Right cardiac atrium (tissue), 5 donors: ENCODE results near the gene TOX4. TPM values are rescaled to one million over a fixed set of nuclear protein-coding genes. Genes with fewer than 3 reads are reported as not detected.
"Not testable (repeated sequence)": the region's sequence is repeated elsewhere in the genome, so short reads cannot be mapped to it uniquely, and the experiment has no call there.

Experiments used
- ATAC-seq, 2 donors: fragments of 200-7000 bp; cut with Tn5 transposase; one replicate each; pipeline versions ENCODE4 v1.8.0 to v1.9.1; 2020; ENCODE audit warnings: moderate library complexity in 2 of 2, mild to moderate bottlenecking in 1 of 2
- DNase-seq, 3 donors: peaks; one replicate each; pipeline ENCODE4 v3.0.0-alpha.2; 2020
- H3K27ac ChIP-seq: one replicate; pipeline ENCODE4 v1.5.1; 2013; ENCODE audit warnings: mild to moderate bottlenecking, low read length, control low read depth, moderate library complexity
- H3K27me3 ChIP-seq: one replicate; pipeline ENCODE4 v1.6.1; 2013; ENCODE audit not compliant: control insufficient read depth, insufficient read depth
- H3K4me1 ChIP-seq: one replicate; pipeline ENCODE4 v1.6.1; 2013; ENCODE audit warnings: low read length; ENCODE audit not compliant: control insufficient read depth, insufficient read depth
- H3K4me3 ChIP-seq: one replicate; pipeline ENCODE4 v1.5.1; 2013; ENCODE audit warnings: low read length, control low read depth
- H3K9me3 ChIP-seq: one replicate; pipeline ENCODE4 v1.6.1; 2013; ENCODE audit warnings: low read length; ENCODE audit not compliant: control insufficient read depth
- WGBS: extraction: QIAGEN DNeasy Blood & Tissue Kit; methylation state at CpG from one replicate; pipeline ENCODE4 v1.1.7; 2013; 5-methylcytosine and 5-hydroxymethylcytosine counted together
- intact Hi-C, 4 donors: fragments of 100-400 bp; cut with DNase I; formaldehyde crosslinking; loops; one replicate each; pipeline versions ENCODE4 v1.11.0 to v1.14.0; 2022 to 2023
- long read RNA-seq, 4 donors: library from polyadenylated mRNA; unstranded; transcript quantifications; one replicate each; pipeline ENCODE4 v2.0.0, GENCODE V29; 2020 to 2021
- polyA plus RNA-seq: library from polyadenylated mRNA; stranded (reverse); fragments of 200-250 nt; gene quantifications from one replicate; pipeline ENCODE4 v1.2.3, GENCODE V29; 2013
- total RNA-seq, 4 donors: library from RNA; stranded (reverse); fragmentation: NEBNext Ultra II Directional; extraction: Animal tissue kit (Norgen Biotek cat#: 25700); gene quantifications; one replicate each; pipeline ENCODE4 v1.2.1, GENCODE V29; 2021
- donor health status: healthy with polysubstance abuse.
- donor health status: DM: no; HTN: yes; CAD: no.
- donor health status: DM: no; HTN: no; CAD: no.
- donor health status: DM: no; HTN: yes; CAD: no; lungs with severe emphysema.
- donor health status: DM: yes; HTN: yes; CAD: no.

TOX4 gene
- 10 to 100 TPM; 66.0 to 82.2 (median 75.2) TPM for total RNA-seq
- 20.0 TPM for polyA plus RNA-seq
- long read RNA-seq, donor 1, full-length matches to known transcripts = 19 of 63 reads
- long read RNA-seq, donor 1, partial matches to known transcripts = 41 of 63 reads
- long read RNA-seq, donor 1, other reads (novel, unspliced or antisense) = 3 of 63 reads
- long read RNA-seq, donor 2, full-length matches to known transcripts = 9 of 22 reads
- long read RNA-seq, donor 2, partial matches to known transcripts = 10 of 22 reads
- long read RNA-seq, donor 2, other reads (novel, unspliced or antisense) = 3 of 22 reads
- long read RNA-seq, donor 3, full-length matches to known transcripts = 32 of 98 reads
- long read RNA-seq, donor 3, partial matches to known transcripts = 63 of 98 reads
- long read RNA-seq, donor 3, other reads (novel, unspliced or antisense) = 3 of 98 reads
- long read RNA-seq, donor 4, full-length matches to known transcripts = 15 of 26 reads
- long read RNA-seq, donor 4, partial matches to known transcripts = 7 of 26 reads
- long read RNA-seq, donor 4, other reads (novel, unspliced or antisense) = 4 of 26 reads

DNA sequence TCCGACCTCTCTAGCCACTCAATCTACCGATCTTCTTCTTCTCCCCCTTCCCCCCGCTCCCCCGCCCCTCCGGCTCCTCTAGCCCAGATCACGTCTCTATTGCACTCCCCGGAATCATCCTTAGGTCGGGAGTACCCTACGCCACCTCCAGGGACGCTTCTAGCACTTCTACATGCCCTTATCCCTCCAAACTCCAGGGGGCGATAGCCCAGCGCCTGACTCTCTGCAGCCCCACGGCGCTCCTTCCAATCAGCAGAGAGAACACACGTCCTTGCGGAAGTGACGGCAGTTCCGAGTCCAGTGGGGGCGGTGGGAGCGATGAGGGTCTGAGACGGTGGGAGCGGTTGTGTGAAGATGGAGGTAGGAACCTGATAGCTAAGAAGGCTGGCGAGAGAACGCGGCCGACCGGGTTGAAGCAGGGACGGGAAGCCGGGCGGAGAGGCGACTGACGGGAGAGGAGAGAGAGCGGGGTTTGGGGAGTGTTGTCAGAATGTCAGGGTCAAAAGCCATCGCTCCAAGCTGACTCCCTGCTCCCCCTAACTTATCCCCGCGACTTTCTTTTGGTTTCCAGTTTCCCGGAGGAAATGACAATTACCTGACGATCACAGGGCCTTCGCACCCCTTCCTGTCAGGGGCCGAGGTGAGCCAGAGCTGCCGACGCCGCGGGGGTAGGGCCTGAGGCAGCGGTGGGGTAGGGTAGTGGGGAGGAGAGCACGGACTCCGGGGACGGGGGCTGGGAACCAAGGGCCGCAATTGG, at the start of gene TOX4, which contains the start of gene RAB2B:
Gene TOX4 (plus strand): TSS at position 271 of the 757 bp plus-strand sequence. CDS start 84 bp downstream, at position 355.
Gene RAB2B (minus strand): TSS at position 35 of the 757 bp plus-strand sequence. CDS start 87 bp downstream, outside the sequence.
- no peaks in the 10 kb centered on the region for H3K27me3 ChIP-seq
- no peaks in the 10 kb centered on the region for H3K4me1 ChIP-seq
- under 1% methylated on average over 49 of the region's 49 CpGs for WGBS
- no peaks in the 10 kb centered on the region for H3K9me3 ChIP-seq
- DNase-seq (peak; percentile 94 to 96 (median 96)), ATAC-seq (peak; percentile 99)
- peak within 1 kb of the TSS; percentile 95 for H3K27ac ChIP-seq
- H3K4me3 ChIP-seq = peak within 1 kb of the TSS; percentile 60
- intact Hi-C loops = no loop called here

GRCh38 chr14:21428930-21429329, 48.1 kb upstream of the TOX4 start:
- peak in 1 of 3 donors; percentile 41 for DNase-seq
- ATAC-seq = peak; percentile 31 to 54
- no peaks in the 10 kb centered on the region for H3K9me3 ChIP-seq
- no peak overlapping the region for H3K4me3 ChIP-seq
- no peak overlapping the region for H3K27ac ChIP-seq
- intact Hi-C loops = no loop called here
- H3K4me1 ChIP-seq = no peaks in the 10 kb centered on the region
- no peaks in the 10 kb centered on the region for H3K27me3 ChIP-seq
- WGBS = 78% methylated on average over 4 of the region's 4 CpGs

GRCh38 chr14:21431126-21431525, 45.9 kb upstream of the TOX4 start:
- H3K4me3 ChIP-seq = no peak overlapping the region
- intact Hi-C loops = no loop called here
- H3K4me1 ChIP-seq = no peaks in the 10 kb centered on the region
- no peaks in the 10 kb centered on the region for H3K27me3 ChIP-seq
- no peaks in the 10 kb centered on the region for H3K9me3 ChIP-seq
- WGBS = 100% methylated on average over 2 of the region's 2 CpGs
- DNase-seq = no peak
- H3K27ac ChIP-seq = no peak overlapping the region
- peak in 1 of 2 donors; percentile 10 for ATAC-seq

DNA sequence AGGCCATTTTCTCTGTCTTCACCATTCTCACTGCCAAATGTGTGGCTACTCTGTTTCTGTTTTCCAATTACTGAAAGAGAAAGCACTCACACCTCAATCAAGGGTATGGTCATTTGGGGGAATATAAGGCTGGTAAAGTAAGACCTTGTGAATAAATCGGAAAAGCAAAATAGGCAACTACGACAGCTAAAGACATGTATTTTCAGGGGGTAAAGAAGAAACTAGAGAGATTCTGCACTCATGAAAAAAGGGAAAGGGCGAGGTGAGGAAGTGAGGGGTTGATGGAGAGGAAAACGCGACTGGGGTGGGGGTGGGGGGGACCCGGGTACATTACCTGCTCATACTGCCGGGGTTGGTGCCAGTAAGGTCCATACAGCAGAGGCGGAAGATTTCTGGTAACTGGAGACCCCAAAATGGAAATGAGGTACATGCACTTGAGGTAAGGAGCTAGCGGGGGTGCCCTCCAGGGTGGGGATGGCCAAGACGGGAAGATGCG, 40.4 kb upstream of the TOX4 start:
- 1% methylated on average over 11 of the region's 11 CpGs for WGBS
- ATAC-seq = no peak
- H3K27ac ChIP-seq = peak overlapping the region; percentile 53

GRCh38 chr14:21437063-21437901, 39.7 kb upstream of the TOX4 start:
- intact Hi-C loops = no loop called here
- H3K4me1 ChIP-seq = peaks cover 2% of the 10 kb centered on the region
- no peaks in the 10 kb centered on the region for H3K27me3 ChIP-seq
- peak overlapping the region; percentile 92 for H3K27ac ChIP-seq
- H3K9me3 ChIP-seq = no peaks in the 10 kb centered on the region
- WGBS = 3% methylated on average over 33 of the region's 33 CpGs
- H3K4me3 ChIP-seq = peak overlapping the region; percentile 91
- ATAC-seq (peak; percentile 100), DNase-seq (peak; percentile 99 to 100 (median 100))

More for the DNA sequence above, 40.4 kb upstream of the TOX4 start:
- H3K9me3 ChIP-seq = no peaks in the 10 kb centered on the region
- H3K4me1 ChIP-seq = peaks cover 2% of the 10 kb centered on the region
- H3K4me3 ChIP-seq = peak overlapping the region; percentile 91
- intact Hi-C loops = no loop called here
- no peak for DNase-seq
- H3K27me3 ChIP-seq = no peaks in the 10 kb centered on the region

DNA sequence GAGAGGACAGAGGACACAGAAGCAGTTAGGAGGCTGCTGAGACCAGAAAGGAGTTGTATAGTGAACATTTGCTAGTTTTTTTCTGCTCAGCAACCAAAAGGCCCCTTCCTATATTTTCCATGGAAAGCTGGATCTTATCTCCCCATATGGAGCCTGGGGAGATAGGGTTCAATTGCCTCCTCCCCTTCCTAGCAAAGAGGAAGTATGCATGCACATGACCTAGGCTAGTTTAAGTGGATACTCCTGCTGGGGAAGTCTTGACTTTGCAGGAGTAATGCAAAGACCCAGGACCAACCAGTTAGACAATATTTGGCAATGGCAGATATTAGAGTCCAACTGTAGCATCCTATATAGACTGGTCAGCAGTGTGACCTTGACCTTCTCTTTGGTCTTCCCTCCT, 36.1 kb upstream of the TOX4 start:
- Histone ChIP-seq H3K27ac (no peak overlapping the region), H3K27me3 (no peaks in the 10 kb centered on the region), H3K4me3 (no peak overlapping the region), H3K9me3 (no peaks in the 10 kb centered on the region), H3K4me1 (peaks cover 2% of the 10 kb centered on the region)
- intact Hi-C loops = no loop called here
- no peak for DNase-seq
- no peak for ATAC-seq

DNA sequence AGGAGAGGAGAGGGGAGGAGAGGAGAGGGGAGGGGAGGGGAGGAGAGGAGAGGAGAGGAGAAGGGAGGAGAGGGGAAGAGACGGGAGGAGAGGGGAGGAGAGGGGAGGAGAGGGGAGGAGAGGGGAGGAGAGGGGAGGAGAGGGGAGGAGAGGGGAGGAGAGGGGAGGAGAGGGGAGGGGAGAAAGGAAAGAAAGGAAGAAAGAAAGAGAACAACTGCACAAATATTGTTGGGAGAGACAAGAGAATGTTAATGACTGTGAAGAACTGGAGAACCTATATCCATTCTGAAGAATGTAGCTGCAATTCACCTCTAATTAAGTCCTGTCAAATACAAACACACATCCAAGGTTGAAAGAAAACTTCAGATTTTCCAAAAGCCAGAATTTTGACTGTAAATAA, 34.3 kb upstream of the TOX4 start:
- H3K27ac ChIP-seq, H3K4me3 ChIP-seq, intact Hi-C loops, DNase-seq, H3K9me3 ChIP-seq, ATAC-seq, H3K27me3 ChIP-seq, H3K4me1 ChIP-seq: not testable (repeated sequence)
- WGBS = 76% methylated on average over 1 of the region's 1 CpG

DNA sequence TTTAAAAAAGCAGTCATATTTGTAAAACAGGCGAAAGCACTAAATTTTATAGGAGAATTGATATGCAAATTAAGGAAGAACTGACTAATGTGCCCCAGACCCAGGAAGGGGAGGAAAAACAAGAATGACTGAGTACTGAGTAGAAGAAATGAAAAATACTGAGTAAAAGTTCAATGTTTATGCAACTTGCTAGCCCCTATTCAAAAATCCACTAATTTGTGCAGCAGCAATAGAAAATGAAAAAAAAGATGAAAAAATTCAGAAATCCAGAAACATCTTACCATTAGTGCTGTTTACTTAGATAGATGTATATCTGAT, 27.1 kb upstream of the TOX4 start:
- WGBS = 93% methylated on average over 1 of the region's 1 CpG
- no peak for ATAC-seq
- Histone ChIP-seq H3K4me3 (no peak overlapping the region), H3K9me3 (no peaks in the 10 kb centered on the region), H3K4me1 (peaks cover 3% of the 10 kb centered on the region), H3K27me3 (no peaks in the 10 kb centered on the region), H3K27ac (no peak overlapping the region)
- DNase-seq = no peak
- intact Hi-C loops = loop anchor here in 1 of 4 donors (10.0 kb wide), 1 partner anchor 105 kb away; no protein-coding TSS in a partner anchor

DNA sequence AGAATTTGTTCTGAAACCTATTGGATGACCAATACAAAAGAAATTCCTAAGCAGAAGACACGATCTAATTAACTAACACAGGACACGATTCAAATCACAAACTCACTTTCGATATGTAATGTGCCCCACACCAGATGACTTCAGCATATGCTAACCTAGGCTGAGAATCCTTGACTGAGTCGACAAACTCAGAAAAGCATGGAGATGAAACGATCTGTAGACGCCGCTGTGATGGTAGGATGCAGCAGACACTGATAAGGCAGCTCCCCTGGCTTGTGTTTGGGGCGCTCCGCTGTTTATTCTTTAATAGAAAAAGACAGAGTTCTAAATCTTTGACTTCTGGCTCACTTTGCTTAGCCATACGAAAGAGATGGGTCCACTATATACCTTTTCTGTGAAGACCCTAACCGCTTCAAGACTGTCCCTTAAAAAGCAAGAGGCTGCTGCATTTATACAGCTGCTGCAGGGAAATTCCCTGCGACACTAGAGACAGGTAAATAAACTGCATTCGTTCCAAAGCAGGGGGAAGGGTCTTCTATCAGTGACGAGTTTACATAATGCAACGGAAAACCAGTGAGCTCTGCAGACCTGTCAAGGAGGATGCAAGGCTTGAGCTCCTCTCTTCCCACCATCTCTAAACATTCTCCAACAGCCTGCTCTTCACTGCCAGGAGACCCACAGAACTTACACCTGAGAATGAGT, 22.0 kb upstream of the TOX4 start:
- ATAC-seq (no peak), DNase-seq (peak in 1 of 3 donors; percentile 32)
- Histone ChIP-seq H3K4me3 (peak overlapping the region; percentile 85), H3K27ac (no peak overlapping the region), H3K27me3 (no peaks in the 10 kb centered on the region), H3K9me3 (no peaks in the 10 kb centered on the region), H3K4me1 (peaks cover 7% of the 10 kb centered on the region)
- 26% methylated on average over 15 of the region's 15 CpGs for WGBS
- intact Hi-C loops = loop anchor here in 1 of 4 donors (10.0 kb wide), 1 partner anchor 100 kb away; no protein-coding TSS in a partner anchor

- H3K27me3 ChIP-seq = no peaks in the 10 kb centered on the region
- intact Hi-C loops = loop anchor here in 1 of 4 donors (10.0 kb wide), 1 partner anchor 99 kb away; no protein-coding TSS in a partner anchor
- H3K27ac ChIP-seq = peak overlapping the region; percentile 77
- DNase-seq (no peak), ATAC-seq (peak; percentile 32 to 48)
- 0% methylated on average over 17 of the region's 17 CpGs for WGBS
- H3K4me1 ChIP-seq = peaks cover 7% of the 10 kb centered on the region
- H3K9me3 ChIP-seq = no peaks in the 10 kb centered on the region
- peak overlapping the region; percentile 85 for H3K4me3 ChIP-seq
These were observed 21.4 kb upstream of the TOX4 start for GRCh38 chr14:21455592-21455911.
